GM12864 (cell line): ENCODE results near the gene TMEM187.

Experiments
- DNase-seq: peaks from one replicate; pipeline ENCODE4 v3.0.0-alpha.2; 2011; ENCODE audit warnings: low read depth
- H3K4me3 ChIP-seq: 2 replicates; pipeline ENCODE4 v1.5.1; 2011; ENCODE audit warnings: mild to moderate bottlenecking, low read depth, low read length, control low read depth
- CTCF ChIP-seq: IDR thresholded peaks from 2 replicates; pipeline ENCODE4 v1.5.1; 2011; ENCODE audit warnings: low read depth, mild to moderate bottlenecking, moderate library complexity, low read length, control low read depth, inconsistent platforms; ENCODE audit errors: missing control alignments

The TMEM187 gene

DNA sequence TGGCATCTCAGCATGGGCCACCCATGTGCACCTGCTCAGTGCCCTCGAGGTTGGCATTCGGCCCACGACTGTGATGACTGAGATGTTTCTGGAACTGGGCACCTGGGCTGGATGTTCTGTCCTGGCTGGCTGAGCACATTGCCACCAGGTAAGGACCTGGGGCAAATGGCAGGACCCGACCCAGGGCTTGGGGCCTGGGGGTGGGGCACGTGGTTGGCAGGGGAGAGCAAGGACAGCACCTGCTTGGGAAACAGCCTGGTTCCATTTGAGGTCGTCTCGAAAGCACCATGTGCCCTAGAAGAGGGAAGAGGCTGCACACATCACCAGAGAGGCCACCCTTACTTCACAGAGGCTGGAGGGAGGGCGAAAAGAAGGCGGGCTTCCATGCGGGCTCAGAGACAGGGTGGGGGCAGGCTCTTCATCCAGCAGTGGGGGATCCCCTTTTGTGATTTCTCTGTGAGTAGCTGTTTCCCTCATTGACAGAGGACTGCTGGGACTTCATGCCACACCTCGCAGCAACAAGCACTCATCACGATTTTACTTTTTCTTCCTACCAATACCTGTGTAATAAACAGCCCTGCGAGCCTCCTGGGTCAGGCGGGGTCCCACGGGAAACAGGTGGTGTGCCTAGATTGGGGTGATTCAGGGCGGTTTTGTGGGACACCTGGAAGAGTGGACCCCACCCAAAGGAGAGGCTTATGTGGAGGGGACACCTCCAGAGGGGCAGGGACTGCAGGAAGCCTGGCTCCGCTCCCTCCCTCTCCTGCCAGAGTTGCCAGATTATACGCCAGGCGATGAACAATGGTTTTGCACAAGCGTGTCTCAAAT lies 12.0 kb downstream of the TMEM187 start:
- H3K4me3 ChIP-seq, result peak overlapping the region; percentile 33
- TF ChIP-seq CTCF, result no peak
- no peak for DNase-seq

GRCh38 chrX:153988493-153988892 lies 15.9 kb downstream of the TMEM187 start:
- TF ChIP-seq CTCF, result no peak
- no peak for DNase-seq

DNA sequence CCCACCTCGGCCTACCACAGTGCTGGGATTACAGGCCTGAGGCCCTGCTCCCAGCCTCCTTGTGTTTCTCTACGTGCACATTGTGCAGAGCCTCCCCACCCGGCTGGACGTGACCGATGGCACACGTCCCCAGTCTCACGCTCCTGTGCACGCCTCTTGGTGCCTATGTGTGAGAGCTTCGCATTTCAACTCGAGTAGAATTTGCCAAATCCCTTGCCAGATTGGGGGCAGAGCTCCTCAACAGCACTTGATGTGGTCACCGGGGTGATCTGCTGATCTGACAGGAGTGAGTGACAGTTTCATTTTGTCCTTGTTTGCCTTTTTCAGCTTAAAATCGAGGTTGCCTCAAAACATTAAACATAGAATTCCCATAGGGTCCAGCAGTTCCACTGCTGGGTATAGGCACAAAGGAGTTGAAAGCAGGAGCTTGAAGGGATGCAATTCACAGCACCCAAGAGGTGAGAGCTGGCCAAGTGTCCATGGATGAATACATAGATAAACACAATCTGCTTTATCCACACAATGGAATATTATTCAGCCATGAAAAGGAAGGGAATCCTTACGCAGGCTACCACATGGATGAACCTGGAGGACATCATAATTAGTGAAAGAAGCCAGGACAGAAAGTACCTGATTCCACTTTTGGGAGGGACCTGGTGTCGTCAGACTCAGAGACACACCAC lies 17.6 kb downstream of the TMEM187 start:
- no peak for TF ChIP-seq CTCF
- DNase-seq, result no peak
- H3K4me3 ChIP-seq, result no peak overlapping the region

More at GRCh38 chrX:153988493-153988892, 15.9 kb downstream of the TMEM187 start:
- H3K4me3 ChIP-seq, result no peak overlapping the region

- TF ChIP-seq CTCF, result no peak
- no peak overlapping the region for H3K4me3 ChIP-seq
- DNase-seq, result no peak
Observed at GRCh38 chrX:153991013-153991580, 18.5 kb downstream of the TMEM187 start.

- H3K4me3 ChIP-seq, result no peak overlapping the region
- TF ChIP-seq CTCF, result no peak
Observed at GRCh38 chrX:153992180-153992579, 19.6 kb downstream of the TMEM187 start.

GRCh38 chrX:153993079-153993478 lies 20.5 kb downstream of the TMEM187 start:
- no peak for DNase-seq
- no peak for TF ChIP-seq CTCF
- H3K4me3 ChIP-seq, result no peak overlapping the region

More at GRCh38 chrX:153992180-153992579, 19.6 kb downstream of the TMEM187 start:
- DNase-seq, result no peak
